ENCODE measurements around the gene ARHGAP6.

Gene ARHGAP6

GRCh38 chrX:11209798-11210414 is 455.8 kb downstream of the ARHGAP6 start:
- DNase-seq (ENCODE audit: low read depth in 1 of 2, low spot score in 1 of 2), result no peak
- no peaks in the 10 kb centered on the region for H3K27me3 ChIP-seq (ENCODE audit: insufficient read depth, poor library complexity, severe bottlenecking)
- H3K4me3 ChIP-seq (replicated peaks; ENCODE audit: insufficient read depth, low read length), result no peak overlapping the region
- no peak overlapping the region for H3K27ac ChIP-seq (replicated peaks)
- TF ChIP-seq SPI1 (IDR thresholded peaks at IDR 0.05; ENCODE audit: borderline replicate concordance, low read depth) (no peak), REST (IDR thresholded peaks at IDR 0.05; ENCODE audit: insufficient replicate concordance, low read depth) (no peak), GABPA (IDR thresholded peaks at IDR 0.05; ENCODE audit: low read depth) (no peak)

- no peaks in the 10 kb centered on the region for H3K27me3 ChIP-seq (ENCODE audit: insufficient read depth, poor library complexity, severe bottlenecking)
- DNase-seq (ENCODE audit: low read depth in 1 of 2, low spot score in 1 of 2), result no peak
- H3K4me3 ChIP-seq (replicated peaks; ENCODE audit: insufficient read depth, low read length), result no peak overlapping the region
- TF ChIP-seq GABPA (IDR thresholded peaks at IDR 0.05; ENCODE audit: low read depth), result no peak
- no peak for TF ChIP-seq CTCF (IDR thresholded peaks at IDR 0.05; ENCODE audit: insufficient read depth, low read length)
- TF ChIP-seq POLR2AphosphoS5 (IDR thresholded peaks at IDR 0.05; ENCODE audit: low read depth), result no peak
- TF ChIP-seq REST (IDR thresholded peaks at IDR 0.05; ENCODE audit: insufficient replicate concordance, low read depth), result no peak
- TF ChIP-seq SPI1 (IDR thresholded peaks at IDR 0.05; ENCODE audit: borderline replicate concordance, low read depth), result no peak
- no peak overlapping the region for H3K27ac ChIP-seq (replicated peaks)
Observed at GRCh38 chrX:11206716-11207115, 459.0 kb downstream of the ARHGAP6 start.

- Histone ChIP-seq H3K4me3 (replicated peaks; ENCODE audit: insufficient read depth, low read length) (no peak overlapping the region), H3K27ac (replicated peaks) (no peak overlapping the region), H3K27me3 (ENCODE audit: insufficient read depth, poor library complexity, severe bottlenecking) (no peaks in the 10 kb centered on the region)
- DNase-seq (ENCODE audit: low read depth in 1 of 2, low spot score in 1 of 2), result no peak
- no peak for TF ChIP-seq GABPA (IDR thresholded peaks at IDR 0.05; ENCODE audit: low read depth)
- TF ChIP-seq REST (IDR thresholded peaks at IDR 0.05; ENCODE audit: insufficient replicate concordance, low read depth), result no peak
- TF ChIP-seq SPI1 (IDR thresholded peaks at IDR 0.05; ENCODE audit: borderline replicate concordance, low read depth), result no peak
- no peak for TF ChIP-seq POLR2AphosphoS5 (IDR thresholded peaks at IDR 0.05; ENCODE audit: low read depth)
- no peak for TF ChIP-seq CTCF (IDR thresholded peaks at IDR 0.05; ENCODE audit: insufficient read depth, low read length)
Observed at GRCh38 chrX:11205796-11206195, 459.9 kb downstream of the ARHGAP6 start.

Measured in HL-60 (cell line).